Measurements from ENCODE around the gene PCYOX1L.

PCYOX1L gene

GRCh38 chr5:149333711-149334443, 24.0 kb upstream of the PCYOX1L start:
- in situ Hi-C loops (cut with MboI; ENCODE audit: low sequenced_read_pairs) = no loop called here

- in situ Hi-C loops (cut with MboI; ENCODE audit: low sequenced_read_pairs) = no loop called here
These were observed 20.1 kb upstream of the PCYOX1L start for GRCh38 chr5:149337736-149338135.

DNA sequence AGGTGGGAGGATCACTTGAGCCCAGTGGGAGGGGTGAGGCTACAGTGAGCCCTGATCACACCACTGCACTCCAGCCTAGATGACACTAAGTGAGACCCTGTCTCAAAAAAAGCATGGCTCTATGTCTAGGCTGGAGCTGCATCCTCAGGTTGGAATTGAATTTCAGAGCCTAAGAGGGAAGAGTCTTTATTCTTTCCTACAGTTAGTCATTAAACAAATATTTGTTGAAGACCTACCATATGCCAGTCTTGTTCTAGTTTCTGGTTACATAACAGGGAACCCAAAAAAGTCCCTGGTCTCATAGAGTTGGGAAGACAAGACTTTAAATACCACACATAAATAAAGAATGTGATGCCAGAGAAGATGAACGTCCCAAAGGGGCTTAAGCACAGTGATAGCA, 19.5 kb upstream of the PCYOX1L start:
- in situ Hi-C loops (cut with MboI; ENCODE audit: low sequenced_read_pairs) = no loop called here

DNA sequence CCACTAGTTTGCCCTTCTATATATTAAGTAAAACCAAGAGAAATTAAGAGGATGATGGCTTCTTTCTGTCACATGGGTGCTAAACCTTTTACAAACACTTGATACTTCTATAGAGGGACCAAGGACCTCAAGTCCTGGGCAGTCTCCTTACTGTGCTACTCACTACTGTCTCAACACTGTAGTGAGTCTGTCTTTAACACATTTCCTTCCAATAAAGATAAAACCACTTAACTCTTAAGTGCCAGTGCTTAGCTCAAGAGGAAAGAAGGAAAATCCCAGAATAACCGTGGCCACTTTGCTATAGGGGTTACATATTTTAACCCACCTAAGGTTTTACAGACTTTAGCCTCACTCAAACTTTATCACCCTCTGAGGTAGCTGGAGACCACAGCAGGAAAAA, 16.9 kb upstream of the PCYOX1L start:
- in situ Hi-C loops (cut with MboI; ENCODE audit: low sequenced_read_pairs) = no loop called here

DNA sequence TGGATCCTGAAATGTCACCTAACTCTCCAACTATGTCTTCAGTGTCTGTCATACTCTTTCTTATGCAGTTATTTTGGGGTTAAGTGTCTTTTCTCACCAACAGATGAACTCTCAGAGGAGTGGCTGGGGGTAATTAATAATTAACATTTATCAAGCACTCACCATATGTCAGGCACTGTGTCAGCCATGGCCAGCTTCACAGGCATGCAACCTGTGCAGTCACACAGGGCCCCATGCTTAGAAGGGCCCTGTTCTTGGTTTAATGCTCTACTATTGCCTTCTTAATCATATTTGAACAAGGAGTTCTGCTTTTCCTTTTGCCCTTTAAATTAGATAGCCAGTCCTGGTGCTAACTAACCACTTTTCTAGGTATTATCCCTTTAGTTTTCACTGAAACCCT, 16.0 kb upstream of the PCYOX1L start:
- in situ Hi-C loops (cut with MboI; ENCODE audit: low sequenced_read_pairs) = no loop called here

DNA sequence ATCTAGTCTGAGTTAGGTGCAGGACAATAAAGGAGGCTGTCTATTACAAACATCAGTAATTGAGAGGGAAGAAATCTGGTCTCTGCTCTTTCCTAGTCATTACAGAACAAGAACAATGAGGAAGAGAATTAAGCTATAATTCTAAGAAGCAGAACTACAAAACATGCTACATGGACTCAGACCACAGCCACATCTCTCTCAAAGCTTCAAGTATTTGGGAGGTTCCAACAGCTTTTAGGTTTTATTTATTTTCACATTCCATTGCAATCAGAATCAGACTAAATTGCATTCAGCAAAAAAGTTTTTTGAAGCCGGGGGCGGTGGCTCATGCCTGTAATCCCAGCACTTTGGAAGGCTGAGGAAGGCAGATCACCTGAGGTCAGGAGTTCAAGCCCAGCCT, 13.7 kb upstream of the PCYOX1L start:
- in situ Hi-C loops (cut with MboI; ENCODE audit: low sequenced_read_pairs) = no loop called here

GRCh38 chr5:149345147-149345891, 12.5 kb upstream of the PCYOX1L start, which contains the start of gene GRPEL2:
Gene GRPEL2, plus strand, starts transcription at chr5:149345499. Its CDS starts 41 bp downstream, at chr5:149345540.
- in situ Hi-C loops (cut with MboI; ENCODE audit: low sequenced_read_pairs) = no loop called here

- in situ Hi-C loops (cut with MboI; ENCODE audit: low sequenced_read_pairs) = no loop called here
These were observed 12.0 kb upstream of the PCYOX1L start for GRCh38 chr5:149345892-149346222.

GRCh38 chr5:149348518-149348917, 9.3 kb upstream of the PCYOX1L start:
- in situ Hi-C loops (cut with MboI; ENCODE audit: low sequenced_read_pairs) = no loop called here

GRCh38 chr5:149349382-149349781, 8.5 kb upstream of the PCYOX1L start:
- in situ Hi-C loops (cut with MboI; ENCODE audit: low sequenced_read_pairs) = no loop called here

DNA sequence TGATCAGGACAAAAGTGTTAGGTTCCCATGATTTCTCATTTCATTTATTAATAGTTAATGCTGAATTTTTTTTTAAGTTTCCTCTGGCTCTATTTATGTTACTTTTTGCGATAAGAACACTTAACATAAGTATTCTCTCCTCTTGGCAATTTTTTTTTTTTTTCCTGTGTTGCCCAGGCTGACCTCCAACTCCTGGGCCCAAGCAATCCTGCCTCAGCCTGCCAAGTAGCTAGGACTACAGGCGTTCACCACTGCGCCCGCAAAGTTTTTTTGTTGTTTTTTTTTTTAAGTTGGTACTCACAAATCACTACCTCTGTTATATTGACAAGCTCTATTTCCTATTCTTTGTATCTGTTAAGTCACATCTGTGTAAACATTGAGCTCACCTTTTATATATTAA, 5.7 kb upstream of the PCYOX1L start:
- in situ Hi-C loops (cut with MboI; ENCODE audit: low sequenced_read_pairs) = no loop called here

GRCh38 chr5:149353911-149354310, 3.9 kb upstream of the PCYOX1L start:
- in situ Hi-C loops (cut with MboI; ENCODE audit: low sequenced_read_pairs) = no loop called here

DNA sequence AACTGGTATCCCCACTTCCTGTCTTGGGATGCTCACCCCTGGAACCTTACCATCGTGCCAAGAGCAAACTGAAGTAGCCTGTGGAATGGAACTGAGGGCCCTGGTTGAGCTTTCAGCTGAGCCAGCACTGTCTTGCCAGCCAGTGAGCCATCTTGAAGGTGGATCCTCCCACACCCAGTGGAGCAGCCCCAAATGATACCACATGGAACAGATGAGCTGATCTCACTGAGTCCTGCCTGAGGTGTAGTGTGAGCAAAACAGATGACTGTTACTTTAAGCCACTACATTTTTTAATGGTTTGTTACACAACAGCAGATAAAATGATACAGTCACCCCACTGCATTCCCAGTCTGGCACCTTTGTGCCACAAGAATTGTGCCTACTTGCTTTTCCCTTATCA, 2.2 kb upstream of the PCYOX1L start:
- in situ Hi-C loops (cut with MboI; ENCODE audit: low sequenced_read_pairs) = no loop called here

GRCh38 chr5:149356391-149356790, 1.5 kb upstream of the PCYOX1L start:
- in situ Hi-C loops (cut with MboI; ENCODE audit: low sequenced_read_pairs) = no loop called here

DNA sequence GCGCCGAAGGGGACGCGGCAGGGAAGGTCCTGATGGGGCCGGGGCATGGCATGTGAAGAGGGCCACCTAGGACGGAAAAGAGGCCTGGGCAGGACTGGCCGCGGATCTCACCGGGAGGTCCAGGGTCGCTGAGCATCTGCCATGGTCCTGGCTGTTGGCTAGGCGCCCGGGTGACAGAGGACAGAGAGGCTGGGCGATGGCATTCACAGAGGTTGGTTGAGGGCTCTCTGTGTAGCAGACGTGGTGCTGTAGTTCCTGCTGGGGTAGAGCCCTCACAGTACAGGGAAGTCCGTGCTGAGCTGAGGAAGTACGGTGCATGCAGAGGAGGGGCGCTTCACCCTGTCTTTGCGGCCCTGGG, 427 bp downstream of the PCYOX1L start:
- in situ Hi-C loops (cut with MboI; ENCODE audit: low sequenced_read_pairs) = no loop called here

DNA sequence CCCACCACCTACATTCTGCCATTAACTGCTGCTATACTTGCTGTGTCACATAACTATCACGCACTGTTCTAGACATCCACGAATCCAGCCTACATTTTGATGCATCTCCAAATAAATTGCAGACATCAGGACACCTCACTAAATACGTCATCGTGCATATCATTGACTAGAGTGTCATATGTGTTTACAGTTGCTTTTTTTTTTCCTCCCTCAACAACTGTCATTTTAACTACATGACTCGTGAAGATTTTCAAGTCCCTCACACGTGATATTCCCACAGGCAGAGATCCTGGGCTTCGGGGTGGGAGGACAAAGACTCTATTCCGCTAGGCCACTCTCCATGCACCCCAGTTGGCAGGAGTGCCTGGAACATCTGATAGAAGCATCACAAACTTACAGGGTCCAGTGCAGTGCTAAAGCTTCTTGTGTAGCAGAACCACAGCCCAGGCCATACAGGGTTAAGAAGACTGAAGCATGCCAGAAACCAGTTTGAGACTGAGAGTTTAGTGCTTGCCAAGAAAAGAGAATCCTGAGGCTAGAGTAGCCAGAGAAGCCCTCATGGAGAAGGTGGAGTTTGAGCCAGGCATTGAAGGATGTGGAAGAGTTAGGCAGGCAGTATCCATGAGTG, 1.1 kb downstream of the PCYOX1L start:
- in situ Hi-C loops (cut with MboI; ENCODE audit: low sequenced_read_pairs) = no loop called here

- in situ Hi-C loops (cut with MboI; ENCODE audit: low sequenced_read_pairs) = no loop called here
These were observed 2.4 kb downstream of the PCYOX1L start for GRCh38 chr5:149360272-149360671.

GRCh38 chr5:149362541-149362940, 4.7 kb downstream of the PCYOX1L start:
- in situ Hi-C loops (cut with MboI; ENCODE audit: low sequenced_read_pairs) = no loop called here

- in situ Hi-C loops (cut with MboI; ENCODE audit: low sequenced_read_pairs) = no loop called here
These were observed 5.5 kb downstream of the PCYOX1L start for GRCh38 chr5:149363358-149363757.

GRCh38 chr5:149363936-149364335, 6.1 kb downstream of the PCYOX1L start:
- in situ Hi-C loops (cut with MboI; ENCODE audit: low sequenced_read_pairs) = no loop called here

- in situ Hi-C loops (cut with MboI; ENCODE audit: low sequenced_read_pairs) = no loop called here
These were observed 6.9 kb downstream of the PCYOX1L start for GRCh38 chr5:149364719-149365118.

DNA sequence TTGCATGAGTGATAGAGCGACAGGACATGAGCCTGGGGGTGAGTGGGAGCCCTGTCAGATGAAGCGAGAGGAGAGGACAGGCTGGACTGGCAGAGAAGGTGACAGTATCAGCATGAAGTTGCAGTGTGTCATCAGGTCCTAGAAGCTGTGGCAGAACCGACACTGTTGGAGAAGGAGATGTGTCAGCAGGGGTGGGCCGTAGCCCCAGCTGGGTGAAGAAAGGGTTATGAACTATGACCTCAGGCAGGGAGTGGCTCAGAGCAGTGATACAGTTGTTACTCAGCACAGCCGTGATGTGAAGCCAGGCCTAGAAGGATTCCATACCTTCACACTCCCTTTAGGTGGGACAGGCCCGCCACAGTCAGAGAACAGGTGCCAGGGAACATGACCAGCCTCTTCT, 7.6 kb downstream of the PCYOX1L start:
- in situ Hi-C loops (cut with MboI; ENCODE audit: low sequenced_read_pairs) = no loop called here

Data from hTERT RPE-1 (cell line).